NCI-H2227 (cell line): ENCODE measurements around the gene TNFRSF1B.

Experiments
- DNase-seq: peaks from one replicate; lab custom pipeline; 2025; ENCODE audit not compliant: unreplicated experiment; lab: John Stamatoyannopoulos, UW

TNFRSF1B gene

DNA sequence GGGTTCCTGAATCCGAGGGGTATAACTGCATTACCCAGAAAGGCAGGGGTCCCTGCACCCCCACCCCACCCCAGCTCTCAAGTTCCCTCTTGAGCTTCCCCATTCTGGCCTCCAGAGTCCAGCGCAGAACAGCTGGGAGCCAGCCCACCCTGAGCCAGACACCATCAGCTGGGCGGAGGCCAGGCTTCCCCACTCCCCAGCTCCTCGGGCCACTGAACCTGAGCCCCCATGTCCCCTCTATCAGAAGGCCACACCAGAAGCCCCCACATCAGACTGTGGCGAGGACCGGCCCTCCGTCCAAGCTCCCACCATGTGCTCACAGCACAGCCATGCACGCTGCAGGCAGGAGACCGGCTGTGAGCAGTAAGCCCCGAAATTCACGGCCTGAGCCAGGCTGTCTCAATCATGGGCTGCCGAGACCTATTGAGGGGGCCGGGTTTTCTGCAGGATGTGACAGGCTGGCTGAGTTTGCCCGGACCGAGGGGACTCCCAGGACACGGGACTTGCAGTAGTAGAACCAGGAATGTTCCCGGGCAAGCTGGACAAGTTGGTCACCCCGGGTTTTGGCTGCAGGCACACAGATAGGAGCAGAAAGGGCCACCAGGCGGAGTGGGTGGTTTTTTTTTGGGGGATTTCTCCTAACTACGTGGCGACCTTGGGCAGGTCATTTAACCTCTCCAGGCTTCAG lies 25.5 kb upstream of the TNFRSF1B start:
- no peak for DNase-seq

DNA sequence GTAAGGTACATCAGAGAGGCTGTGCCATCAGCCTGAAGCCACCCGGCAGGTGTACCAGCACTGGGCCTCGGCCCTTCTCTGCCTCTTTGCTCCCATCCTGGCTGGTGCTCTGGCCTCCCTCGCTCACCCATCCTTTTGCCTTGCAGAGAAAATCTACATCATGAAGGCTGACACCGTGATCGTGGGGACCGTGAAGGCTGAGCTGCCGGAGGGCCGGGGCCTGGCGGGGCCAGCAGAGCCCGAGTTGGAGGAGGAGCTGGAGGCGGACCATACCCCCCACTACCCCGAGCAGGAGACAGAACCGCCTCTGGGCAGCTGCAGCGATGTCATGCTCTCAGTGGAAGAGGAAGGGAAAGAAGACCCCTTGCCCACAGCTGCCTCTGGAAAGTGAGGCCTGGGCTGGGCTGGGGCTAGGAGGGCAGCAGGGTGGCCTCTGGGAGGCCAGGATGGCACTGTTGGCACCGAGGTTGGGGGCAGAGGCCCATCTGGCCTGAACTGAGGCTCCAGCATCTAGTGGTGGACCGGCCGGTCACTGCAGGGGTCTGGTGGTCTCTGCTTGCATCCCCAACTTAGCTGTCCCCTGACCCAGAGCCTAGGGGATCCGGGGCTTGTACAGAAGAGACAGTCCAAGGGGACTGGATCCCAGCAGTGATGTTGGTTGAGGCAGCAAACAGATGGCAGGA lies 24.5 kb upstream of the TNFRSF1B start:
- DNase-seq = no peak

DNA sequence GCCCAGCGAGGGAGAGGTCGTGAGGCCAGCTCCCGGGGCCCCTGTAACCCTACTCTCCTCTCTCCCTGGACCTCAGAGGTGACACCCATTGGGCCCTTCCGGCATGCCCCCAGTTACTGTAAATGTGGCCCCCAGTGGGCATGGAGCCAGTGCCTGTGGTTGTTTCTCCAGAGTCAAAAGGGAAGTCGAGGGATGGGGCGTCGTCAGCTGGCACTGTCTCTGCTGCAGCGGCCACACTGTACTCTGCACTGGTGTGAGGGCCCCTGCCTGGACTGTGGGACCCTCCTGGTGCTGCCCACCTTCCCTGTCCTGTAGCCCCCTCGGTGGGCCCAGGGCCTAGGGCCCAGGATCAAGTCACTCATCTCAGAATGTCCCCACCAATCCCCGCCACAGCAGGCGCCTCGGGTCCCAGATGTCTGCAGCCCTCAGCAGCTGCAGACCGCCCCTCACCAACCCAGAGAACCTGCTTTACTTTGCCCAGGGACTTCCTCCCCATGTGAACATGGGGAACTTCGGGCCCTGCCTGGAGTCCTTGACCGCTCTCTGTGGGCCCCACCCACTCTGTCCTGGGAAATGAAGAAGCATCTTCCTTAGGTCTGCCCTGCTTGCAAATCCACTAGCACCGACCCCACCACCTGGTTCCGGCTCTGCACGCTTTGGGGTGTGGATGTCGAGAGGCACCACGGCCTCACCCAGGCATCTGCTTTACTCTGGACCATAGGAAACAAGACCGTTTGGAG lies 23.7 kb upstream of the TNFRSF1B start:
- no peak for DNase-seq

DNA sequence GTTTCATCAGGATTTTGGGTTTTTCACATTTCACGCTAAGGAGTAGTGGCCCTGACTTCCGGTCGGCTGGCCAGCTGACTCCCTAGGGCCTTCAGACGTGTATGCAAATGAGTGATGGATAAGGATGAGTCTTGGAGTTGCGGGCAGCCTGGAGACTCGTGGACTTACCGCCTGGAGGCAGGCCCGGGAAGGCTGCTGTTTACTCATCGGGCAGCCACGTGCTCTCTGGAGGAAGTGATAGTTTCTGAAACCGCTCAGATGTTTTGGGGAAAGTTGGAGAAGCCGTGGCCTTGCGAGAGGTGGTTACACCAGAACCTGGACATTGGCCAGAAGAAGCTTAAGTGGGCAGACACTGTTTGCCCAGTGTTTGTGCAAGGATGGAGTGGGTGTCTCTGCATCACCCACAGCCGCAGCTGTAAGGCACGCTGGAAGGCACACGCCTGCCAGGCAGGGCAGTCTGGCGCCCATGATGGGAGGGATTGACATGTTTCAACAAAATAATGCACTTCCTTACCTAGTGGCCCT lies 23.1 kb upstream of the TNFRSF1B start:
- no peak for DNase-seq

DNA sequence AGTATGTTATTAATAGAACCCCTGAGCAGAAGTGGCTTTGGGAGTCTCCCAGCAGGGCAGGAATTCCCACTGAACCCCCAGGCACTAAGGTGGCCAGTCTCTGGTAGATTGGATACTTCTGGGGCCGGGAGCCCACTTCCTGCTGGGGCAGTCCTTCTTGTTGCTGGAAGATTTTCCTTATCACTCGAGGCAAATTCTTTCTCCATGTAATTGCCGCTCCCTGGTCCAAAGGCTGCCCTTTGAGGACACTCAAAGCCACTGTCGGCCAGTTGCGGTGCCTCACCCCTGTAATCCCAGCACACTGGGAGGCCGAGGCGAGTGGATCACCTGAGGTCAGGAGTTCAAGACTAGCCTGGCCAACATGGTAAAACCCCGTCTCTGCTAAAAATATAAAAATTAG lies 22.6 kb upstream of the TNFRSF1B start:
- DNase-seq = no peak

DNA sequence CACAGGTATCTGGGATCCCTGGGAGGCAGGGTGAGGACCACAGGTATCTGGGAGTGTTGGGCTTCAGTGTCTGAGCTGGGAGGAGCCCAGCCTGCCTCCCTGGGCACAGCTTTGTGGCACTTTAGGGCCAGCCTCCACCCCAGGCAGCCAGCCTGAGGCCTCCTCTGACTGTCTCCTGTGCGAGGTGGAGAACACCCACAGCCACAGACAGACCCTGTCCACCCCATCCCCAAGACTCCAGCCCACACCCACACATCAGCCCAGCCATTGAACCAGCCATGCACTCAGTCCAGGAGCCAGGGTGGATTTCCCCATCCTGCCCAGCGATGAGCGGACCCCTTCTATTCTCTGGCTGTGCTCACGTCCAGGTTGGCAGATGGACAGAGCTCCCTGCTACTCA lies 21.8 kb upstream of the TNFRSF1B start:
- no peak for DNase-seq

DNA sequence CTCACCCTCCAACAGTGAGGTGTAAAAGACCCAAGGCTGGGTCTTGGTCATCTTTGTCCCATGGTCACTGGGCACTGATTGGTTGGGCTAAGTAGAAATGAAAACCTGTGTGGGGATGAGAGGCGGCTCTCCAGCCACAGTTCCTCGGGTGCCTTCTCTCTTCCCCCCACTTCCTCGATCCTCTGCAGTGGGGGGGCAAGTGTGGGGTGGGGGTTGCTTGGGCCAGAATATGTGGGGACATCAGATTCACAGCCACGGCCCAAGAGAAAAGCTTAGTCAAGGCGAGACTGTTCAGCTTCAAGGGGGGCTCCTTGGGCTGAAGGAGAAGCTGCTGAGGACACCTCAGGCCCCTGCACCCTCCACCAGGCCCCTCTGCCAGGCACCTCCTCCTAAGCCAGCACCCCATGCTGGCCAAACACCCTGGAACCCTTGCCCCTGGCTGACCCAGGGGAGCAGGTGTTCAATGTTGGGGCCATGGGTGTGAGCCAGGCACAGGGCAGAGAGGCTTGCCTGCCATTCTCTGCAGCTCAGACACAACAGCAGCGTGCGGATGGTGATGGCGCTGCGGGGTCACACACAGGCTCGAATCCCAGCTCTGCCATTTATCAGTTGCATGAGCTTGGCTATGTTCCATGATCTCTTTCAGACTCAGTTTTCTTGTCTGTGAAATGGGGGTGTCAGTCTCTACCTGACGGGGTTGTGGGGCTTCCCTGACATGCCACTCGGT lies 21.0 kb upstream of the TNFRSF1B start:
- no peak for DNase-seq

DNA sequence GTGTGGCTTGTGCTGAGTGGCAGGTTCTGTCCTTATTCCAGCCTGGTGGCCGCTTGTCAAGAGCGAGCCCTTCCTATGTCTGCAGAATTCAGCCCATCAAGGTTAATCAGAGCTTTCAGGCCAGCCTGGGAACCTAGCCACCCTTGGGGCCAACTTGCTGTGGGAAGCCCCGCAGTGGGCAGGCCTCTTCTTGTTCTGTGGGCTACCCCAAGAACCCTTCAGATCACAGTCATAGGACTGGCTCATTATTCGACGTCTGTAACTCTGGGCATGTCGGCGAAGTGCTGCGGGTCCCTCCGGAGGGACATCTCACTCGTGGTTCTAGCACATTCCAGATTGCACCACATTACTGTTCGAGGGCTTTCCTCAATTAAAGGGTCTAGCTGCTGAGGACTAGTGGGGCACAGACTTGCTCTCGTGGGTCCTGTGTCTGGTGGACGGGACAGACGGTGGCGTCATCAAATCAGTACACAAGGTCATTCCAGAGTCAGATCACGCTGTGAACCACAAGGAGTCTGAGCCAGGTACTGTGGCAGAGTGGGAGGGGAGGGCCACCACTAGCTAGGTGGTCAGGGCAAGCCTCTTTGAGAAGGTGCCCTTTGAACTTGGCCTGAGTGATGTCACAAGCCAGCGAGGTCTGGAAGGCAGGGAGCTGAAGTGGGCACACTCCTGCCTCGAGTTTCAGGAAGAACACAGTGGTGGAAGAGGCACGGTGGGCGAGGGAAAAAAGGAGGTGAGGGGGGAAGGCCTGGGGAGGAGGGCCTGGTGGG lies 20.3 kb upstream of the TNFRSF1B start:
- DNase-seq = no peak

DNA sequence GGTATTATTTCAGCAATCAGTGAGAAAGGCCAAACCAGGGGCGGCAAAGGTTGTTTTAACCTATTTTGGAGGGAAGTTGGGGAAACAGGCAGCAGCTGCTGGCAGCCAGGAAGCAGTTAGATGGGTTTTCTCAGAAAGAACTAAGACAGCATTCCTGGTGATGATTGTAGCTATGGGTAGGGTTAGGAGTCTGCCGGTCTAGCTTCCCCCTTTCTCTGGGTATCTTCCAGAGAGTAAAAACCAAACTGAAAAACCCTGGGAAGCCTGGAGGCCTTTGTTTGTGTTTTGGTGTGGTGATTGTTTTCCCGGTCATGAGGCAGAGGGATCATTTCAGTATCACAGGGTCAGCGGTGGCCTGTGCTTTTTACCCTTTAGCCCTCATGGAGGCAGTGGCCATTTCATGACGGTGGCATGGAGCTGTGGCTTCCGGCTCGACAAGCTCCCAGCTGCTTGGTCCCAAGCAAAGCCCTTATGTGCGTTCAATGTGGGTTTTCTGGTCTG lies 19.5 kb upstream of the TNFRSF1B start:
- DNase-seq = no peak

DNA sequence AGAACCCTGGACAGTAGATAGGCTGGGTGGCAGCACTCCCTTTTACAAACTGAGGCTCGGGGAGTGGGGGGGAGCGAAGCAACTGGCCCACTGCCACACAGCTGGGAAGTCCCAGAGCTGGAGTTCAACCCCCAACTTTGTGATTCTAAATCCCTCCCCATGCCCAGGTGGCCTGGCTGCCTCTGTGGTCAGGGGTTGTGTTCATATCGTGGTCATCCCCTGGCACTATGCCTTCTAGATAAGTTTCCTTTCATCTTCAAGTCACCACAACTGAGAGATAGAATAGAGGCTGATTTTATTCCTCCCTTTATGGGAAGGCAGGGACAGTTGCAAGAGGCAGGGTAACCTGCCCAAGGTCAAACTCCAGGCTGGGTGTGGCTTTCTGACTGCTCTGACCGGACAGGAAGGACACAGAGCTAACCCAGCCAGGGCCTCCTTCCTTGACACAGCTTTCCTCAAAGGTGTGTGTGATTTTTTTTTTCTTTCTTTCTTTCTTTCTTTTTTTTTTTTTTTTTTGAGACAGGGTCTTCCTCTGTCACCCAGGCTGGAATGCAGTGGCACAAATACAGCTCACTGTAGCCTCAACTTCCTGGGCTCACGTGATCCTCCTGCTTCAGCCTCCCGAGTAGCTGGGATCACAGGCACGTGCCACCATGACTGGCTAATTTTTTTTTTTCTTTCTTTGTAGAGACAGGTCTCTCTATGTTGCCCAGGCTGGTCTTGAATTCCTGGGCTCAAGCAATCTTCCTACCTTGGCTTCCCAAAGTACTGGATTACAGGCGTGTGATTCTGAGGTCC lies 18.4 kb upstream of the TNFRSF1B start:
- no peak for DNase-seq

DNA sequence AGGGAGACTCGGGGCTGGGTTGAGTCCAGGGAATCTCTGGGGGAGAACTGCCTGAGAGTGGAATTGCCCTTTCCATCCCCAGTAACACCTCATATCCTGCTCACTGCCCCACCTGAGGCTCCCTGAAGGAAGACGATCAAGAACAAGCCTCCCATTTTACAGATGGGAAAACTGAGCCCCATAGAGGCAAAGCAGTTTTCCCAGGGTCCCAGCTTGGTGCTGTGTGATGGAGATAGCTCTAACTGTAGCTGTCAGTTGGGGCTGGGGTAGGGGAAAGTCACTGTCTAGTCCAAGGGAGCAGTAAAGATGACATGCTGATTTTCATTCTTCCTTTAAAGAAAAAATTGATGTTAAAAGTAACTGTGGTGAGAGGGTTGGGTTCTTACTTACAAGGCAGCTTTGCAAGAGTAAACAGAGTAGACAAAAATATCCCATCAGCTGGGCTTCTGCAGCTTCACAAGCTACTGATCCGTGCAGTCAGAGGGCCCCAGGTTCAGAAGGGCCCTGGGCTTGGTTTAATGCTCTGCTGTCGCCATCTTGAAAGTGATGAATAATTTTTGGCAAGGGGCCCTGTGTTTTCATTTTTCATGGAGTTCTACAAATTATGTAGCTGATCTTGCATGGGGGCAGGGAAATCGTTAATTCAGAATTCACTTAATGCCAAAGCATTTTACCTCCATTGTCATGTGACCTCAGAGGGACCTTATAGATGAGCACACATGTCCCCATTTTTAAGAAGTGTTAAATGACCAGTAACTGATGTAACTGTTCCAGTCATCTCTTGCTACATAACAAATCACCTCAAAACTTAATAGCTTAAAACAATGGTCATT lies 17.6 kb upstream of the TNFRSF1B start:
- DNase-seq = no peak

DNA sequence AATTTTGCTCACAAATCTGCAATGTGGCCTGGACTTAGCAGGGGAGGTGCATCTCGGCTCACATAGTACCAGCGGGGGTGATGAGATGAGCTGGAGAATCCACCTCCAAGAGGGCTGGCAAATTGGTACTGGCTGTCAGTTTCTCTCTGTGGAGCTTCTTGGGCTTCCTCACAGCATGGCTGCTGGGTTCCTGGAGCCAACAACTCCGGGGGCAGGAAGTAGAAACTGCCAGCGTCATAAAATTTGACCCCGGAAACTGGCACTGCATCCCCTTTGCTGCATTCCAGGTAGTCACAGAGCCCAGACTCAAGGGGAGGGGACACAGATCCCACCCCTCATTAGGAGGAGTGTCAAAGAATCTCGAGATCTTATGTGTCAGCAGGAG lies 17.0 kb upstream of the TNFRSF1B start:
- DNase-seq = no peak

DNA sequence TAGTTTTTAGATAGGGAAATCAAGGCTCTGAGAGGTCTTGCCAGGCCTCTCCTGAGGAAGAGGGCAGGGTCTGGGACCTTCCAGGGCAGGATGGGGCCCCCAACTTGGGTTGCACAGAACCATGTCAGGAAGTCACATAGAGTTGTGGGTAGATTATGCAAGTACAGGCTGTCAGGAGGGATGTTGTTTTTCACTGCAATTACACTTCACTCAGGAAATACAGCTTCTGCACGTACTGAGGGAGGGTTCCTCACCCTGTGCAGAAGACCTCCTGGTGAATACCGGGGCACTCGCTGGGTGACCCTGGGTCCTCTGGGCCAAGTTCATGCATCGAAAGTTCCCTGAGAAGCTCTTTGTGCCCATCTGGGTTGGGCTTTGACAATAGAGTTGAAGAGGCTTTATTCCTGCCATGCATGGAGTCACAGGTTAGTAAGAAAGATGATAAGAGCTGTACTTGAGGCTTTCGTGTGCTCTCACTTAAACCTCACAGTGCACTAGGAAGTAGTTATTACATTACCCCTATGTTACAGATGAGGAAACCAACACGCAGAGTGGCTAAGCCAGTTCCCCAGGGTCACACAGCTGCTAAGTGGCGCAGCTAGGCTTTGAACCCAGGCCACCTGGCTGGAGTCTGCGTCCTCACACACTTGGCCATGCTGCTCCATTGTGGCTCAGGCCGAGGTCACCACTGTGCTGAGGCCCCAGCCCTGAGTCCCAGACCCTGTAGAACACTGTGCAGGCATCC lies 16.2 kb upstream of the TNFRSF1B start:
- DNase-seq = no peak

DNA sequence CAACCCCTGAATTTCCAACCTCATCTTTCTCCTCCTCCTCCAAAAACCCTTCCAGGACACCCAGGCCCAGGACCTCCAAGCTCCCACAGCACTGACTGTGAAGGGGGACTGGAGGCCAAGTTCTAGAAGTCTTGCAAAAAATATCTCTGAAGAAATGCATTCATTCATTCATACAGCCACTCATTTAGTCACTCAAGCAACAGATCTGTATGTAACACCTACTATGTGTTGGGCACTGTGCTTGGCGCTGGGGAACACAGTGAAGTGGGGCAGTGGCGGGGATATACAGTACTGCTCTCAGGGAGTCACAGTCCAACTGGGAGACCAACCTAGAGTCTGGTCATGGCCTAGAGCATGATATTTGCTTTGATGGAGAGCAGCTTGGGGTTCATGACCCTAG lies 15.3 kb upstream of the TNFRSF1B start:
- no peak for DNase-seq

DNA sequence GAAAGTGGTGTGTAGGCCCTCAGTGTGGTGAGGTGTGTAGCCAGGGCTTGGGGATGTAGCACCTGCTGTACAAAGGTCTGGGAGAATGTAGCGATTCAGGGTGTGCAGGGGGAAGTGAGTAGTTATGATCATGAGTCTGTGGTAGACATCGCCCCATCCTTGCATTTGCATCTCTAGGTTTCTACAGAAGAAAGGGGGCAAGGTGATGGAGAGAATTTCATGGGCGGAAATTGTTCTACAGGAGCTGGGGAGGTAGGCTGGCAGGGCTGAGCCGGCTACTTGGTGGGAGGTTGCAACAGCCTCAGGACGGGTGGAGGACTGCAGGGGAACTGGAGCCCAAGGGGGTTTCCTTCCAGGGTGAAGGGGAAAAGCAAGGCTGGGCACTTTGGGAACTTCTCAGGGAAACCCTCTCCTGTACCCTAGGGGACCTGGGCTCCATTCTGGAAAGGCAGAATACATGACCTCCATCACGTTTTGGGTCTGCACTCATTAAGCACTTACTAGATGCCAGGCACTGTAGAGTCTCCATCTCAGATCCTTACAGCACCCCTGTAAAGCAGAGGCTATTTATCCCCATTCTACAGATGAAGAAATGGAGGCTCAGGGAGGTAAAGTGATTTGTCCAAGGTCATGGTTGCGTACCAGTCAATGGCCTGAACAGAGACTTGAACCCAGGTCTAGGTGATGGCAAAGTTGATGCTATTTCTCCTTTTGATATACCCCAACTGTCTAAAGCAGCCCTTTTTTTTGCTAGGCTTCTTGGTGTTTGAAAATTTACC lies 14.5 kb upstream of the TNFRSF1B start:
- DNase-seq = no peak

DNA sequence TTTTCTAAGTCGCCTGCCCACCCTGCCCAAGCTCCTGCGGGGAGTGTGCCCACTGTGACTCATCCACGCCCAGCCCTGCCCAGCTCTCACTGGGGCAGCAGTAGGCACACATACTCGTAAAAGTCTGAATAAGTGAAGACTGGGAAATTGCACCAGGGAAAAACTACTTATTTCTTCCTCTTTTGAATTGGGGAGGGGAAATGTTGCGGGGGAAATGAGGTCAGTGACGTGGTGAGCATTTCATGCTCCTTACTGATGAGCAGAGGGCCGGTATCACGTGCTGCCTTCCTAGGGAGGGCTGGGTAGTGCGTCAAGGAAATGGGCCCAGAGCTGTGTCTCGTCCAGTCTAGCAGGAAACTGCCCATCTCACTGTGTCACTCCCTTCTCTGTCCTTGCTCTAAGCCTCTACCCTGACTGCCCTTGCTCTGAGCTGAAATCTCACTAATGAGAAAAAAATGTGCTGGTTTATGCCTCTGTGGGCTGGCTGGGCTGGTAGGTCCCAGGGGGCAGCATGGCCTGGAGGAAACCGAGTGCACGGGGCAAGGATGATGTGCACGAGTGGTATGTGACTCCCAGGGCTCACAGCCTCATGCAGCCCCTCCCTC lies 13.5 kb upstream of the TNFRSF1B start:
- DNase-seq = no peak

DNA sequence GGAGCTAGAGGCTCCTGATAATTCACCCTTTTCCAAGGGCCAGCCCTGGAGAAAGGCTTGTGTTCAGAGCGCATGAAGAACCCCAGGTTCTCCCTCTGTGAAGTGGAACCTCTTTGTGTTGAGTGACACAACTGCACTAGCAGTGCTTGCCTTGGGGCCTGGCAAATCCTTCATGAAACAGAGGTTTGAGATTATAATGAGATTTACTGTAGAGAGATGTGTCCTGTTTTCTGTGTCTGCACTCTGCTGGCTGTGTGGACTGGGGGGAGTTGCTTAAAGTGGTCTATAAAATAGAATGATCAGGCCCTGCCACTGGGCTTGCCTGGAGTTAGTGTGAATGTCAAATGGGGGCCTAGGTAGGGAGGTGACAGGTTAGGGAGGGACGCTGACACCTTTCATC lies 11.5 kb upstream of the TNFRSF1B start:
- DNase-seq = no peak
